Osteocyte (in vitro differentiated cells): Measurements from ENCODE around the gene HKDC1. TPM values are rescaled to one million over a fixed set of nuclear protein-coding genes. Genes with fewer than 3 reads are reported as not detected.
"Not testable (repeated sequence)": the region's sequence is repeated elsewhere in the genome, so short reads cannot be mapped to it uniquely, and the experiment has no call there.

Experiments used
- DNase-seq: peaks from one replicate; pipeline ENCODE4 v3.0.0; 2021; ENCODE audit warnings: mixed read lengths; ENCODE audit not compliant: unreplicated experiment; ENCODE audit errors: extremely low spot score
- H3K27ac Mint-ChIP-seq: one replicate; pipeline ENCODE4 v1.8.0; 2021; ENCODE audit warnings: mild to moderate bottlenecking, mixed read lengths; ENCODE audit not compliant: unreplicated experiment
- H3K27me3 Mint-ChIP-seq: one replicate; pipeline ENCODE4 v1.8.0; 2021; ENCODE audit warnings: mixed read lengths; ENCODE audit not compliant: unreplicated experiment
- H3K36me3 Mint-ChIP-seq: one replicate; pipeline ENCODE4 v1.8.0; 2021; ENCODE audit warnings: mixed read lengths; ENCODE audit not compliant: unreplicated experiment
- H3K4me1 Mint-ChIP-seq: one replicate; pipeline ENCODE4 v1.8.0; 2021; ENCODE audit warnings: mixed read lengths; ENCODE audit not compliant: unreplicated experiment
- H3K4me3 Mint-ChIP-seq: one replicate; pipeline ENCODE4 v1.8.0; 2021; ENCODE audit warnings: mild to moderate bottlenecking, moderate library complexity, mixed read lengths; ENCODE audit not compliant: unreplicated experiment
- H3K9me3 Mint-ChIP-seq: one replicate; pipeline ENCODE4 v1.8.0; 2021; ENCODE audit warnings: mixed read lengths; ENCODE audit not compliant: unreplicated experiment
- total RNA-seq: library from RNA; stranded (reverse); gene quantifications from 2 replicates; pipeline ENCODE4 v1.2.1, GENCODE V29; 2021
- TF ChIP-seq, protein P1 (sequence below): fragments of 200-600 bp; sonication (generic); IDR thresholded peaks from 2 replicates; pipeline ENCODE4 v1.5.0; 2021; ENCODE audit warnings: antibody characterized with exemption, mild to moderate bottlenecking, moderate library complexity

The HKDC1 gene
- total RNA-seq, 1 donor from 2014 or later: 0.19 TPM

DNA sequence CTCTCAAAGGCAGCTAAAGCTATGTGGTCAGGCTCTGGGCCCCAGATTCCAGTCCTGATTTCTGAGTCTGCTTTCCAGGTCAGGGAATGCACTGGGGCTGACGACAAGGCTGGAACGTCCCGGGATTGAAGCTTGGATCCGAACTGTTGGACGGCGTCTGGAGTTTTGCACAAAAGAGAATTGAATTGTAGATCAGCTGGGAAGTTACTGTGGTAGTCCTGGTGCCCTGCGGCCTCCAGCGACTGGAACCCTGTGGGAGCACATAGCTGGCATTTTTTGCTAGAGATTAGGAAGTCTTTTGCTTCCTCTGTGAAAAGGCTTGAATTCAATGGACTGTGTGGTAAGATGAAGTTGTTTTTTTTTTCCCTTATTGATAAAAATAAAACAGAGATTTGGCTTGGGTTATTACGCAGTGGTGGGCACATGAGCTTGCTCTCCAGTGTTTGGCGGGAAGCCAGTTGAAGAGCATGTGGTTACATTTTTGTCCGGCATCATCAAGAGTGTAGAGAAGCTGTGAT lies 58.4 kb downstream of the HKDC1 start, which contains the start of gene HK1:
Gene HK1 (plus strand): TSS at position 51 of the 518 bp plus-strand sequence.
- Mint-ChIP-seq H3K9me3 (no peaks in the 10 kb centered on the region), H3K27ac (peak within 1 kb of the TSS; percentile 75), H3K4me1 (peaks cover 14% of the 10 kb centered on the region), H3K27me3 (no peaks in the 10 kb centered on the region), H3K4me3 (no peak within 1 kb of the TSS), H3K36me3 (no peaks in the 10 kb centered on the region)
- DNase-seq: no peak
- TF ChIP-seq, protein P1, sequence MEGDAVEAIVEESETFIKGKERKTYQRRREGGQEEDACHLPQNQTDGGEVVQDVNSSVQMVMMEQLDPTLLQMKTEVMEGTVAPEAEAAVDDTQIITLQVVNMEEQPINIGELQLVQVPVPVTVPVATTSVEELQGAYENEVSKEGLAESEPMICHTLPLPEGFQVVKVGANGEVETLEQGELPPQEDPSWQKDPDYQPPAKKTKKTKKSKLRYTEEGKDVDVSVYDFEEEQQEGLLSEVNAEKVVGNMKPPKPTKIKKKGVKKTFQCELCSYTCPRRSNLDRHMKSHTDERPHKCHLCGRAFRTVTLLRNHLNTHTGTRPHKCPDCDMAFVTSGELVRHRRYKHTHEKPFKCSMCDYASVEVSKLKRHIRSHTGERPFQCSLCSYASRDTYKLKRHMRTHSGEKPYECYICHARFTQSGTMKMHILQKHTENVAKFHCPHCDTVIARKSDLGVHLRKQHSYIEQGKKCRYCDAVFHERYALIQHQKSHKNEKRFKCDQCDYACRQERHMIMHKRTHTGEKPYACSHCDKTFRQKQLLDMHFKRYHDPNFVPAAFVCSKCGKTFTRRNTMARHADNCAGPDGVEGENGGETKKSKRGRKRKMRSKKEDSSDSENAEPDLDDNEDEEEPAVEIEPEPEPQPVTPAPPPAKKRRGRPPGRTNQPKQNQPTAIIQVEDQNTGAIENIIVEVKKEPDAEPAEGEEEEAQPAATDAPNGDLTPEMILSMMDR: no peak

DNA sequence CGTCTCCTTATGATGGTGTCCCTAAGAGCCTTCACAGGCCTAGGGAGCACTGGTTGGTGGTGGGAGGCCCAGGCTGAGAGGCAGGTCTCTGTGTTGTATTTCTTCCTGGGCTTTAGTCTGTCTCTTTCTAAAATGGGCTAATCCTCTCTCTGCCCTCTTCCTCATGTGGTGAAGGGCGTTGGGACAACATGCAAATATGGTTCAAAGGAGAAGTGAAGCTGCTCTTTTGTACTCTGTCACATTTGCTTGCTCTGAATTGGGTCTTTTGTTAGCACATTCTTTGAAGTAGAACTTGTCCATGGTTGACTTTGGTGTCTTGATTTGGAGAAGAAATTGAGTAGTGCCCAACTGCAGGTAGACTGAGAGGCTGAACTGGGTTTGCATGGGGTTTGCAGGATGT lies 59.0 kb downstream of the HKDC1 start:
- Mint-ChIP-seq H3K36me3 (no peaks in the 10 kb centered on the region), H3K4me3 (no peak overlapping the region), H3K27me3 (no peaks in the 10 kb centered on the region), H3K4me1 (peaks cover 14% of the 10 kb centered on the region), H3K27ac (peak overlapping the region; percentile 75), H3K9me3 (no peaks in the 10 kb centered on the region)
- TF ChIP-seq, protein P1: no peak
- no peak for DNase-seq

DNA sequence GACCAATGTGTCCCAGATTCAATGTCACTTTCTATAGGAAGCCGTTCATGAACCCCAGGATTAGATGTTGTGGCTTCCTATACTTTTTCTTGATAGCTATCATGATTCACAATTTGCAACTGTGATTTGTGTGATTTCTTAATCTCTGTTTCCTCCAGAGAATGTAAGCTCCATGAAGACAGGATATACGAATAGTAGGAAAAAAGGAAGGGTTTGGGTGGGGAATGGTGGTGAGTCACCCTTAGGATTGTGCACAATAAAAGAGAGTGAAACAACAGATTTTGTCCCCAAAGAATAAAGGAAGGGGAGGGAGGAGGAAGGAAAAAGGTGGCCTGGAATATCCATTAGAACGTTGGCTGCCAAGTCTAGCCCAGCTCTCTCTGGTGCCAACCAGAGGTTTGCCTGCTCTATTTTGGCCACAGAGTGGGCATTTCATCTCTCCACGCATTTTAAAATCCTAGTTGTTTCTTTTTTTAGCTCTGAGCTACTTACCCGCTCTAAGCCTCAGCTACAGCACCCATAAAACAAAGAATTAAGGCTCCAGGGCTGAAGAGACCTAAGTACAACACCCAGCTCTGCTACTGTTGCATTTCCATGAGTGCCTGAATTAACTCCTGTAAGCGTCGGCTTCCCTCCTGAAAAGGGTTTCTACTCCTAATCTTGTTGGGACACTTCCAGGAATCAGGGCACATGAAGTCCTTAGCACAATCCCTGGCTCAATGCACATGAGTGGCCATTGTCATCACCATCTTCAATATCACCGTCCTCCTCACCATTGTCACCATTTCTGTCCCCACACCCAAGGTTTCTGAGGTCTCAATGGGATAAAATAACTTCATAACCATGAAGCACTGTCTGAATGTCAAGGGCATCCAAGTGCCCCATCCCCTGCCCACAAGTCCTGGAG lies 61.6 kb downstream of the HKDC1 start:
- peaks cover 9% of the 10 kb centered on the region for H3K27me3 Mint-ChIP-seq
- DNase-seq: no peak
- H3K4me1 Mint-ChIP-seq: peaks cover 14% of the 10 kb centered on the region
- H3K9me3 Mint-ChIP-seq: no peaks in the 10 kb centered on the region
- TF ChIP-seq, protein P1: no peak
- no peak overlapping the region for H3K4me3 Mint-ChIP-seq
- no peak overlapping the region for H3K27ac Mint-ChIP-seq
- no peaks in the 10 kb centered on the region for H3K36me3 Mint-ChIP-seq

DNA sequence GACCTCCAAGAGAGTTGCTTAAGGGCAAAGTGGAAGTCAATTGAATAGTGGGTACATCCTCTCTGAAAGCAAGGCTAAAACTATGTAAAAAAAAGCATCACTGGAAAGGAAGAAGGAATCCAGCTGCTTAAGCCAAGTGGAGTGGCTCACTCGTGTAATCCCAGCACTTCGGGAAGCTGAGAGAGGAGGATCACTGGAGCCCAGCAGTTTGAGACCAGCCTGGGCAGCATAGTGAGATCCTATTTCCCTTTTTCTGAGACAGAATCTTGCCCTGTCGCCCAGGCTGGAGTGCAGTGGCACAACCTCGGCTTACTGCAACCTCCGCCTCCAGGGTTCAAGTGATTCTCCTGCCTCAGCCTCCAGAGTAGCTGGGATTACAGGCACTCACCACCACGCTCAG lies 64.3 kb downstream of the HKDC1 start:
- DNase-seq, H3K36me3 Mint-ChIP-seq, H3K27ac Mint-ChIP-seq, H3K4me1 Mint-ChIP-seq, H3K4me3 Mint-ChIP-seq, H3K9me3 Mint-ChIP-seq: not testable (repeated sequence)
- H3K27me3 Mint-ChIP-seq: peaks cover 20% of the 10 kb centered on the region

- Mint-ChIP-seq H3K36me3 (no peaks in the 10 kb centered on the region), H3K27me3 (peaks cover 20% of the 10 kb centered on the region), H3K4me1 (no peaks in the 10 kb centered on the region), H3K4me3 (no peak overlapping the region), H3K9me3 (no peaks in the 10 kb centered on the region), H3K27ac (no peak overlapping the region)
- TF ChIP-seq, protein P1: no peak
- DNase-seq: no peak
These were observed 65.6 kb downstream of the HKDC1 start for GRCh38 chr10:69285699-69286098.
